Right lung (tissue), 10 donors: ENCODE measurements around the gene KRT15. TPM values are rescaled to one million over a fixed set of nuclear protein-coding genes. Genes with fewer than 3 reads are reported as not detected.
A peak's percentile ranks its signal among the peaks of the same experiment; 100 is the strongest.

ENCODE experiments used
- DNase-seq, 2 donors: peaks; one replicate each; pipeline ENCODE4 v3.0.0-alpha.2; 2013
- long read RNA-seq, 8 donors: transcript quantifications; one replicate each; lab custom pipeline, GENCODE V29; 2026
- polyA plus RNA-seq, 5 donors: library from polyadenylated mRNA; unstranded; fragments of 120-200 nt; gene quantifications; one replicate each; pipeline versions ENCODE4 v1.2.1 to v1.2.3, GENCODE V29; 2013; ENCODE audit warnings: inconsistent platforms in 1 of 5, low replicate concordance in 1 of 5; ENCODE audit not compliant: insufficient read length in 5 of 5, insufficient read depth in 1 of 5

KRT15 gene
- polyA plus RNA-seq: 1 to 10 TPM; 1.0 to 2.8 (median 2.3) TPM
- long read RNA-seq, donor 1: 0 reads
- long read RNA-seq, donor 2: 0 reads
- long read RNA-seq, donor 3: 0 reads
- long read RNA-seq, donor 4: 0 reads
- long read RNA-seq, donor 5: 0 reads
- long read RNA-seq, donor 6: 0 reads
- long read RNA-seq, donor 7: 0 reads
- long read RNA-seq, donor 8: 0 reads

DNA sequence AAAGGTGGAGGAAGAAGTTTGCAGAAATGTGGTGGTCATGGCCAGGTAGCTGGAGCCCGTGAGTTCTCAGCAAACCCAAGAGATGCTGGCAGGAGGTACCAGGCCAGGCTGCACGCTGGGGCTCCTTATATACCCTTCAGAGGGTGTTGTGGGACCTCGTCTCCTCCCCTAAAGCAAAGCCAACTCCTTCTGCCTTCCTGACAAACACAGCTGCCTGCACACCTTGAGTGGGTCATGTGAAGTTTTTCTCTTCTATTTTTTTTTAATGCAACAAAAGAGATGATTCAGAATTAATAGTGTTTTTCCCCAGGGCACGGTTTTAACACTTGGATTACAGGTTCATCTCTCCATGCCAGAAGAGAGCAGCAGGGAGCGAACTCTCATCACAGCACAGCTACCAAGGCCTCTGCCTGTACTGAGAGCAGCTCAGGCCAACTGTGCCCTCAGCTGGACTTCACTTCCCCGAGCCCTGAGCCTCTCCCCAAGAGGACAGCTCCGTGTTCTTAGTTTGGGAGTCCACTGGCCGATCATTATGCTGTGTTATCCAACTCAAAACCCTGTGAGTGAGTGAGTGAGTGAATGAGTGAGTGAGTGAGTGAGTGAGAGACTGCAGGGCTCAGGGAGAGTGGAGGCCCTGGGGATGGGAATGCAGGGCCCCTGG lies at the start of gene KRT15:
KRT15 (minus strand) TSS at position 102 of the 661 bp plus-strand sequence; CDS start at position 39, 63 bp downstream.
- no peak for DNase-seq

DNA sequence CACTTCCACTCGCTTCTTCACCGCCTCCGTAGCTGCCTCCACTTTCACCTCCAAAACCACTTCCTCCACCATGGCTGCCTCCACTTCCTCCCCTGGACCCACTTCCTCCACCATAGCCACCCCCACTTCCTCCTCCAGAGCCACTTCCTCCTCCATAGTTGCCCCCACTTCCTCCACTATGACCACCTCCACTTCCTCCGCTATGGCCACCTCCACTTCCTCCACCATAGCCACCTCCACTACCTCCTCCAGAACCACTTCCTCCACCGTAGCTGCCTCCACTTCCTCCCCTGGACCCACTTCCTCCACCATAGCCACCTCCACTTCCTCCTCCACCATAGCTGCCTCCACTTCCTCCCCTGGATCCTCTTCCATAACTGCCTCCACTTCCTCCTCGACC lies 48.6 kb upstream of the KRT15 start:
- DNase-seq: no peak

DNA sequence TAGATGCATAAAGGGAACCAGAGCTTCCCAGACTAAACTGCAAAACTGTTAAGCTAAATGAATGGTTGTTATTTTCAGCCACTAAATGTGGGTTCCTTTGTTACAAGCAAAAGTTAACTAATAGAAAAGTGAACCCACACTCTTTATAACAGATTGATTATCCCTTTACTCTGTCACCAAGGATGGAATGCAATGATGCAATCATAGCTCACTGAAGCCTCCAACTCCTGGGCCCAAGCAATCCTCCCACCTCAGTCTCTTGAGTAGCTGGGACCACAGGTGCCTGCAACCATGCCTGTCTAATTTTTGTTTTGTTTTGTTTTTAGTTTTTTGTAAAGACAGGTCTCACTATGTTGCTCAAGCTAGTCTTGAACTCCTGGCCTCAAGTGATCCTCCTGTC lies 46.6 kb upstream of the KRT15 start:
- no peak for DNase-seq

DNA sequence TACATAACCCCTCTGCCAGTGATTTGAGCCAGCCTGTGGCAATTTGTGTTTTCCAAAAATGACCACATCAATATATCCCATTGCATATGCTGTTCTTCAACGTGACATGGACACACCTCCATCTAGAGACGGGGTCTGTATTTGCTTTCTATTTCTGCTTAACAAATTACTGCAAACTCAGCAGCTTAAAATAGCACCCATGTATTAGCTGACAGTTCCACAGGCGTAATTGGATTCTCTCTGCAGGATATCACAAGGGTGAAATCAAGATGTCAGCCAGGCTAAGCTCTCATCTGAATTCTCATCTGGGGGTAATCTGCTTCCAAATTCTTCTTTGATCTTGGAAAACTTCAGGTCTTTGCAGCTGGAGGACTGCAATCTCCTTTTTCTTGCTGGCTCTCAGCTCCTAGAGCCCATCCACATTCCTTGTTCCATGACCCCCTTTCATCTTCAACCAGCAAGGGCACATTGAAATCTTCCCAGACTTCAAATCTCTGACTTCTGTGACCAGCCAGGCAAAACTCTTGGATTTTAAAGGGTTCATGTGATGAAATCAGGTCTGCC lies 45.0 kb upstream of the KRT15 start:
- DNase-seq: no peak

DNA sequence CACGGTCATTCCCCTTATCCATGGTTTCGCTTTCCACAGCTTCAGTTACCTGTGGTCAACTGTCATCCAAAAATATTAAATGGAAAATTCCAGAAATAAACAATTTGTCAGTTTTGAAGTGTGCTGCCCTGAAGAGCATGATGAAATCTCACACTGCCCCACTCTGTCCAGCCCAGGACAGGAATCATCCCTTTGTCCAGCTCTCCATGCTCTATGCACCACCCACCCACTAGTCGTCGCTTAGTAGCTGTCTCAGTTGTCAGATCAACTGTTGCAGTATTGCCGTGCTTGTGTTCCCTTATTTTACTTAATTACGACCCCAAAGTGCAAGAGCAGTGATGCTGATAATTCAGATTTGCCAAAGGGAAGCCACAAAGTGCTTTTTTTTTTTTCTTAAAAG lies 42.9 kb upstream of the KRT15 start:
- no peak for DNase-seq

DNA sequence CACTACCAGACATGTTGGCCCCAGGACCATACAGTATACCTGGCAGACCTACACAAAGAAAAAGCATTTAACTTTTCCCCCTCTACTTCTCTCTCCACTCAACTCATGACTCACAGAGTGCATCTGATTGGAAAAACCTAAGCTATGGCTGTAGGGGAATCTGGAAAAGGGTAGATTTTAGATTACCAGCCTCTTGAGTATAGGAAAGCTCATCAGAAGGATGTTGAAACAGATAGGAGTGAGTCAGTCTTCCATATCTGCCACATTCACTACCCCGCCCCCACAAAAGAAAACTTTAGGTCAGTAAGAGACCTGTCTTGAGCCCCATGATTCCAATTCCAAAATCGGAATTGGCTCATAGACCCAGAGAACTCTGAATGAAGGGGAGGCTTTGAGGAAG lies 40.9 kb upstream of the KRT15 start:
- no peak for DNase-seq

DNA sequence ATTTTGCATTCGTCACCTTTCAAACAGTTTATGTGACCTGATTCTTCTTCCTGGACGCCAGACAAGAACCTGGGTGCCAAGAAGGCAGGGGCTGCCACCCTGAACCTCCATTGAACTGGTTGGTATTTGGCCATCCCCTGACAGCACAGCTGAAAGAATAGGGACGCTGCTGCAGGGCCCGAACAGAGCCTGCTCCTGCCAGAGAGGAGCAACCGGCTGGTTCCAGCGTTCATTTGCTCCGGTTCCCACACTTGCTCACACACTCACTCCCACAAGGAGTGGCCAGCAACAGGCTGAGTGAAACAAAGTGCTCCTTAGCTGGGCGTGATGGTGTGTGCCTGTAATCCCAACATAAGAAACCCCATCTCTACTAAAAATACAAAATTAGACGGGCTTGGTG lies 38.2 kb upstream of the KRT15 start:
- DNase-seq: no peak

DNA sequence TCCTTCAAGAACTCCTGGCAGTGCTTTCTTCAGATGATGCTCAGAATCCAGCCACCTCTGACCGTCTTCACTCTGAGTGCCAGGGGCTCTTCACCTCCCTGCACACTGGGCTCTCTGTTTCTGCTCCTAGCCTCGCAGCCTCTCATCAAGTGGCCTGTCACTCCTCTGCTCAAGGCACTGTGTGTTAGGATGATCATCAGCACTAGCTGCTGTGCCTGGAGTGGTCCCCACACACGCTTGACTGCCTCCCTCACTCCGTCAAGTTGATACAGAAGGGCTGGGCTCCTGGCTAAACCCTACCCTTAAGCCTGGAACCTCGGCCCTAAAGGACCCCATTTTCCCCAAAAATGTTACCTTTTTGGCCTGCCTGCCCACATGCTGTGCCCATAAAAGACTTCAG lies 37.6 kb upstream of the KRT15 start:
- DNase-seq: no peak

DNA sequence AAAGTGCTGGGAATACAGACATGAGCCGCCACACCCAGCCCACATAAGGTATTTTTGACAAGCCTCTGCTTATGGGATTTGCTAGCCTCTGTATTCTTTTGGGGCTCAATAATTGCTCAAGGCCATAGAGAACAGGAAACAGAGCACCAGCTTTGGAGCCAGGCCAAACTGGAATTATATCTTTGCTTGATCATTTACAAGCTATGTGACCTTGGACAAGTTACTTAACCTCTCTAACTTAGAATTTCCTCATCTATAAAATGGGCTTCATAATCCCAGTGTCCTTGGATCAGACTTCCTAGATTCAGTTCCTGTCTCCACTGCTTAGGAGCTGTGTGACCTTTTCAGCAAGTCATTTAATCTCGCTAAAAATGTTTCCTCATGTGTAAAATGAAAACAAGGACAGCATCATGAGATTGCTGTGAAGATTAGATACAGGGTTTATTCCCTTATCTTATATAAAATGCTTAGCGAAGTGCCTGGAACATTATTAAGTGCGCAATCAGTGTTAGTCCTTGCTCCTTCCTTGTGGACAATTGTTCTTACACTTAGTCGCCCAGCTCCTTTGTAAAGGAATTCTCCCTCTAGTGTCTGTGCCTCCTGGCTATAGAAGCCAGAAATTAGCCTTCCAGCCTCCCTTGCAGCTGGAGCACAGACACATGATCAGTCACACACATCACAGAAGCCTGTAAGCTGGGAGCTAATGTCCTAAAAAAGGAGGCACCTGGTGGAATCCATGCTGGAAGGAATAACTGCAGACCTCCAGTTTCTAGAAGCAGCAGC lies 36.6 kb upstream of the KRT15 start:
- no peak for DNase-seq

DNA sequence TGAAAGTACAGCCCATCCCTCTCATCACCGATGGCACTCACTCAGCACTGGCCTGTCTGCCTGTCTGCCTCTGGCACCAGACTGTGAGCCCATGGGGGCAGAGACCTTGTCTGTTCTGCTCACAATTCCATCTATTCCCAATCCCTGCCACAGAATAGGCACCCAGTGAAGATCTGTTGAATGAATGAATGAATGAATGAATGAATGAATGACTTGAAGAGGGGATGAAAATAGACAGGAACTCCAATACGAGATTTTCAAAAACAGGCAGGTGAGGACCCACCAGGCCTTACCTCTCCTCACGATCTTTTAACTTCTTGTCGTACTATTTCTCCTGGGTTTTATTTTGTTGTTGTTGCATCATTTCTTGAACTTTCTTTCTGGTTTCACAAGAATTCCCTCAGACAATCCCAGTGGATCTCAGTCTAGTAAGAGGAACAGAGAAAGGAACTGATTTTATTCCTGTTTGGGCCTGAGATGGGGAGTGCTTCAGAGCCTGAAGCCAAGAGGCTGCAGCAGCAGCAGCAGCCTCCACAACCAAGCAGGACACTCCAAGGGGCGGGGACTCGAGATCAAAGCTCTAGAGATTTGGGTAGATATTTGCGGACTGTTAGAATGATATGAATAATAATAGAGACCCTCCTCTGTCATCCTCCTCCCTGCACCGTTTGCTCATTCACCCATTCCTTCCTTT lies 35.4 kb upstream of the KRT15 start:
- DNase-seq: no peak

DNA sequence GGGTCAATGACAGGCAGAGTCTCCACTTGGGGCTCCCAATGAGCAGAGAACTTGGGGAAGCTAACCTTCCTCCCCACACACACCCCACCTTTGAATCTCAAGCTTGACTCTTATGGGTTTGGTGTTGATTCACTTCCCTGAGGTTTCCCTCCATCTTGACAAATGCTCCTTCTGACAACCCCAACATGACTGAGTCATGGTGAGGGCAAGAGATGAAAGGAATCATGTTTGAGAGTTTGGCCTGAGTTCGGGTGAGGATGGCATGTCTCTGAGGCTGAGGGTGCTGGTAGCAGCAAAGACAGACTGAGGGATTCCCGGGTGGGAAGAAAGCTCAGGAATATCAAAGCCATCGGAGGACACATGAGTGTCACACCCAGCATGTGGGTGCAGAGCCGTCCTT lies 34.5 kb upstream of the KRT15 start:
- DNase-seq: no peak

DNA sequence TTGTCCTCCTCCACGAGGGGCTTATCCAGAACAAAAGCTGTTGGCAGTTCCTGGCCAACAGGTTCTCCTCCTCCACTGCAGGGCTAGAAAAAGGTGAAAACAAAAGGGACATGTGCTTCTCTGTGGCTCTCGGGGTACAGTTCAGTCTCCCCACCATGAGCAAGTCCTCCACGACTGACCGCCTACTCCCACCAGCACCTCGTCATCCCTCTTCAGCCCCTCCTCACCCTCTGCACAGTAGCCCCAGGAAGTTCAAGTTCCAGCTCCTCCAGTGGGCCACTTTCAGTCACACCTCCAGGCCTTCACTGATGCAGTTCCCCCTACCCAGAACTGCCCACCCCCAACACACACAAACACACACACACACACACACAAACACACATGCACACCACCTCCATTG lies 33.8 kb upstream of the KRT15 start:
- no peak for DNase-seq

DNA sequence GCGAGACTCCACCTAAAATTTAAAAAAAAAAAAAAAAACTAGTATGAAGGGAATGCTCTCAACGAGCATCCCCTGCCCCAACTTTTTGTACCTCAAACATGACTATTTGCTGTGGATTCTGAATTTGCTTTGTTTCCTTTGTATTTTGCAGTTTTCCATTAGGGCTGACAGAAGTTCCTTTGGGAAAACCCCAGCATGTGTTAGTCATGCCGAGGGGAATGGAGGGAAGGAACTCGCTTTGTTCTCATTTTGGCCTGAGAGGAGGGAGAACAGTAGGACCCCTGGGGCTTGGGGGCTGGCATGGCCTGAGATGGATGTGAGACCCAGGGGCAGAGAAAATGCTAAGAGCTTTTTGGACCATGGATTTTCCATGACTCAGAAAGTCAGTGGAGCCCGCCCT lies 32.7 kb upstream of the KRT15 start:
- DNase-seq: no peak

DNA sequence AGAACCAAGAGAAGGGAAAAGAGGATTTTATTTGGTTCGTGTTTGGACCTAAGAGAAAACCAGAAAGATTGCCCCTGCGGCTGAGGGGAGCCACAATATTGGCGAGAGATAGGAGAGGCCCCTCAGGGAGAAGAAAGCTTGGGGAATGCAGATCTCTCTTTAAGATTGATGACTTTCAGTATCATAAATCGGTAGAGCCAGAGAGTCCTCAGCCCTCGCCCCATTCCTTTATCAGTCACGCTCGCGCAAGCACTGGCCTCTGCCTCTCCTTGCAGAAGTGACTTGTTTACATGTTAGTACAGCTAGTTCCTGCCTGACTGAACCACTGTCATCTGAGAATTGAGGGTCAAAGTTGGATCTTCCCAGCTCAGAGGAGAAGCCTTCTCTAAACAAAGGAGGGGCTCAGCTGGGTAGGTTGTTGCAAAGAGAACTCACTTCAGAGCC lies 30.9 kb upstream of the KRT15 start:
- DNase-seq: no peak

DNA sequence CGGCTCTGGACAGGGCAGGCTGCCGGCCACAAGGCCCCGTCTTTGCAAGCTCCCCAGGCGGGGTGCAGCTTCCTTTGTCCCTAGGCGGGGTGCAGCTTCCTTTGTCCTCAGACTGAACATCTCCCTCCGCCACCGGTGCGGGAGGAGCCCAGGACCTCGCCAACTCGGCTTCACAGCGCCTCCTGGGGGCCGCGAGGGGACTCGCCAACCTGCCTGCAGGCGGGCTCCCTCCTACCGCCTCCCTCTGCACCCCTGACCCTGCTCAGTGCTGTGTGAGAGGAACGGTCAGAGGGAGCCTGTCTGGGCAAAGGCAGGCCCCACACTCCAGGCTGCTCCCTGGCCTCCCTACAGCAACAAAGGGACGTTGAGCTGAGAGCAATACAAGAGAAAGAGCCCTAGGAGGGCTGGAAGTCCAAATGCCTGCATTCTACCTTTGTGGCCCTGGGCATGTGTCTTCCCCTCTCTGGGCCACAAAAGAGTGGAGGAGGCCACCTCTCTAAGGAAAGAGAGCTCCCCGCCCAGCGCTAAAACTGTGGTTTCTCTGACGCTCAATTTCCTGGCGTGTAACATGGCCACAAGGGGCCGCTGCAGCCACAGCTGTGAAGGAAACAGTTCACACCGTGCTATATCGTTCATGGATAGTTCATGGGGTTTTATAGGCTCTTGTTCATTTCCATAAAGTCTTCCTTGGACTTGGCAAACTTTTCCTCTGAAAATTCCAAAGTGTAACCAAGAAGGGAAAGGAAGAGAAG lies 30.3 kb upstream of the KRT15 start:
- DNase-seq: peak; percentile 59 to 74

DNA sequence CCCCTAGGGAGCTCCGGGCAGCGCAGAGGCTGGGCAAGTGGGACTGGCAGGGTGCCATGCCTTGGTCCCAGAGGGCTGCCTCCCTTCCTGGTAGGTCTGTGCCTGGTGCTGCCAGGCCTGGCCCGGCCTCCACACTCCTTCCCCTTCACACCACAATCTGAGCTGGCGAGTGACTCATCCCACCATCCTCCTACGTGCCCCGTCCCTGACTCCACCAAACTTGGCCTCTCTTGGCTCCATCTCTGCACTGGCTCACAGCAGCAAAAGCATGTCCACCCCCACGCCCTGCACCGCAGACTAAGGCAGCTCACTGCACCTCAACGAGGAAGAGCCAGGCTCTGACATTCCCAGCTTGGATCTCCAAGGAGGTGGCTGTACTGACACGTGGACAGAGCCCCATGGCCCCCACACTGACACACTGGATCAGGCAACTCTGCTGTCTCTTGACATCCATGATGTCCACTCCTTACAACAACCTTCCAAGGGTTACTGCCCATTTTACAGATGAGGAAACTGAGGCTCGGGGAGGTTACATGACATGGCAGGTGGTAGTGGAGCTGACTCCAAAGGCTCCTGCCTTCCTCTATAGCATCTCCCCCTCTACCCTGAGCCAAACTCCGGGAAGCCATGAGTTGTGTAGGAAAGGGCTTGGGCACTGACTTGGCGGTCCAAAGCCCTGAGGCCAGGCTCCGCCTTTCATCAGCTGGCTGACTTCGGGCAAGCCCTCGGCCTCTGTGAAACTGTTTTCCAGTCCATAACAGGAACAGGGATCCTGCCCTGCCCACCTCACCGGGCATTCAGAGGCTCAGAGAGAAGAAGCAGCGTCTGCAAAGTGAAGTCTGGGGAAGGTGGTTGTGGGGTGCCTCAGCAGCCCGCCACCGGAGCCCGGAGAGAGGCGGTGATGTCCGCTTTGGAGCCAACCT lies 29.5 kb upstream of the KRT15 start:
- no peak for DNase-seq

DNA sequence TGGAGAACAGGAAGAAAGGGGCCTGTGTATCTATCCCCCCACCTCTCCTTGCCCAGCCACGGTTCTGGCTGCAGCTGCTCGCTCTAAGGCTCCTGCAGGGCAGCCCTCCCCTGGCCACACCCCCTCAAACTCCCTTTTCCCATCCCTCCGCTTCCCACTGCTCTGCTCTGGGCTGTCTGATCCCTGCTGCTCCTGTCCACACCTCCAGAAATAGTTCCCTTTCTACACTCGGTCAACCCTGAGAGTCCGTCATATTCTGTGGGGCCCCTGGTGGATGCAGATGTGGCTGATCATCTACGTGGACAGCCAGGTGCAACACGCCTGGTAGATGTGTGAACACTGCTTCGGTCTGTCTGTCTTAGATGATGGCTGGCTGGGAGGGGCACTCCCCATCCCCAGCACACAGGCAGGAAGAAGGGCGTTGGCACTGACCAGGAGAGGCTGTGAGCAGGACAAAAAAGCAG lies 28.7 kb upstream of the KRT15 start:
- no peak for DNase-seq

DNA sequence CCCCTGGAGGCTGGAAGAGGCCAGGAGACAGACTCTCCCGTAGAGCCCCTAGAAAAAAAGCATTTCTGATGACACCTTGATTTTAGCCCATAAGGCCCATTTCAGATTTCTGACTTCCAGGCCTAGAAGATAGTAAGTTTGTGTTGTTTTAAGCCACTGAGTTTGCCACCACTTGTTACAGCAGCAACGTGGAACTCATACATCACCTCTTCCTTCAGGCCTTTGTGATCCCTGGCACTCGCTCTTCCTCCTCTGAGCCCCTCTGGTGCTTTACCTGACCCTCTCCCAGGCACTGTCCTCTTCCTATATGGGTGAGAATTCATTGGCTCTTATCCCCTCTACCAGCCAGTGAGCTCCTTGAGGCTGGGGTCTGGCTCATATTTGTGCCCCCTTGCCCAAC lies 28.1 kb upstream of the KRT15 start:
- no peak for DNase-seq

DNA sequence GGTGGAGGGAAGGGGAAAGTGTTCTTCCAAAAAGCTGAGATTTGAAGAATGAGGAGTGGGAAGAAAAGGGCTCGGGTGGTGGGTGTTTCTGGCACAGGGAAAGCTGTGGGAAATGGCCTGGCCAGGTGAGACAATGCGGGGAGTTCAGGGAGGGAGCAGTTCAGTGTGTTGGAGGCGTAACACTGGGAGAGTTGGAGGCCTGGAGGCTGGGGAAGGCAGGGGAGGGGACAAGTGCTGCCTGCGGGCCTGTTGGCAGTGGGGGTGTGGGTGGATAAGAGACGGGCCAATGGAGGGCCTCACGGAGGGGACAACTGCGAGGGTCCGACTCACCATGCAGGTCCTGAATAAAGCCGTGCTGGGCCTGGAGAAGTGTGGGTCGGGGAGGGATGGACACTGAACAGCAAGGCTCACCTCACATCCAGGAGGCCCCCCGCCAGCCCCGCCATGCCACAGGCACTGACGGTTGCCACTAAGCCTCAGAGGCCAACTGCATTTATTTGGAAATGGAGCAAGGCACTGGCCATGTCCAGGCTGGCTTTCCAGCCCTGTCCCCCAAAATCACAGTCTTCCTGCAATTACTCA lies 27.2 kb upstream of the KRT15 start:
- DNase-seq: no peak

DNA sequence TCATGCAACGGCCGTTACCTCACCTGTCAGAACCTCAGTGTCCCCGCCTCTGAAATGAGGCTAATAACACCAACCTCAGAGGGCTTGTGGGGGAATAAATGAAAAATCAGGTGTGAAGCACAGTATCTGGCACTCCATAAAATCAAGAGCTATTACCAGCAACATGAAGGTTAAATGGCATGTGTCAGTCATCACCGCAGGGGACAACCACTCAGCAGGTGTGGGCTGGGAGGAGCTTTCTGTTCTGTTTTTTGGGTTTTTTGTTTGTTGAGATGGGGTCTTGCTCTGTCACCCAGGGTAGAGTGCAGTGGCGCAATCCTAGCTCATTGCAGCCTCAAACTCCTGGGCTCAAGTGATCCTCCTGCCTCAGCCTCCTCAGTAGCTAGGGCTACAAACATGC lies 26.2 kb upstream of the KRT15 start:
- DNase-seq: no peak
